OCI-LY3 (cell line): ENCODE results near the gene IGF2BP3.
"Not testable (repeated sequence)": the region's sequence is repeated elsewhere in the genome, so short reads cannot be mapped to it uniquely, and the experiment has no call there.

Source experiments
- H2AFZ ChIP-seq: fragments of 200-600, 300-600 bp; shearing (Covaris generic); 2 replicates; pipeline ENCODE4 v1.6.0; 2014; ENCODE audit warnings: antibody characterized with exemption, low read depth, low read length
- H3K27ac ChIP-seq: fragments of 200-600, 300-600 bp; sonication (generic); 2 replicates; pipeline ENCODE4 v1.5.1; 2014; ENCODE audit warnings: mild to moderate bottlenecking, low read length, moderate library complexity, mixed read lengths
- H3K27me3 ChIP-seq: fragments of 200-600, 300-600 bp; sonication (generic); 2 replicates; pipeline ENCODE4 v1.6.1; 2014; ENCODE audit warnings: low read depth, low read length, mixed read lengths
- H3K36me3 ChIP-seq: fragments of 200-600, 300-600 bp; sonication (generic); replicated peaks from 2 replicates; pipeline ENCODE3; 2014; ENCODE audit warnings: low read depth, low read length, mixed read lengths
- H3K4me1 ChIP-seq: fragments of 300-600, 200-600 bp; sonication (generic); 2 replicates; pipeline ENCODE4 v1.6.1; 2014; ENCODE audit warnings: low read length, mixed read lengths
- H3K4me2 ChIP-seq: fragments of 200-600, 300-600 bp; sonication (generic); 2 replicates; pipeline ENCODE4 v1.6.1; 2014; ENCODE audit warnings: low read length, mixed read lengths
- H3K4me3 ChIP-seq: fragments of 300-600, 200-600 bp; sonication (generic); 2 replicates; pipeline ENCODE4 v1.5.1; 2014; ENCODE audit warnings: antibody characterized with exemption, mild to moderate bottlenecking, low read length, moderate library complexity
- H3K79me2 ChIP-seq: fragments of 300-600, 200-600 bp; shearing (Covaris generic); 2 replicates; pipeline ENCODE4 v1.6.1; 2014; ENCODE audit warnings: mild to moderate bottlenecking, low read length, mixed read lengths
- H3K9ac ChIP-seq: fragments of 300-600, 200-600 bp; shearing (Covaris generic); 2 replicates; pipeline ENCODE4 v1.6.0; 2014; ENCODE audit warnings: mild to moderate bottlenecking, low read length, moderate library complexity
- H3K9me3 ChIP-seq: fragments of 200-600, 300-600 bp; shearing (Covaris generic); 2 replicates; pipeline ENCODE4 v1.6.1; 2014; ENCODE audit warnings: low read length, mixed read lengths; ENCODE audit not compliant: insufficient read depth
- H4K20me1 ChIP-seq: fragments of 200-600, 300-600 bp; sonication (generic); 2 replicates; pipeline ENCODE4 v1.6.1; 2016; ENCODE audit warnings: low read length, mixed read lengths; ENCODE audit not compliant: insufficient read depth
- EZH2phosphoT487 ChIP-seq: fragments of 200-600 bp; shearing (Covaris generic); IDR thresholded peaks from 2 replicates; pipeline ENCODE4 v1.6.1; 2018; ENCODE audit warnings: antibody characterized with exemption, mixed run types, low read depth
- TF ChIP-seq, protein P1 (sequence below): fragments of 200-600, 300-600 bp; sonication (generic); IDR thresholded peaks from 2 replicates; pipeline ENCODE4 v1.5.1; 2014; ENCODE audit warnings: antibody characterized with exemption, low read length, low read depth

IGF2BP3 gene

DNA sequence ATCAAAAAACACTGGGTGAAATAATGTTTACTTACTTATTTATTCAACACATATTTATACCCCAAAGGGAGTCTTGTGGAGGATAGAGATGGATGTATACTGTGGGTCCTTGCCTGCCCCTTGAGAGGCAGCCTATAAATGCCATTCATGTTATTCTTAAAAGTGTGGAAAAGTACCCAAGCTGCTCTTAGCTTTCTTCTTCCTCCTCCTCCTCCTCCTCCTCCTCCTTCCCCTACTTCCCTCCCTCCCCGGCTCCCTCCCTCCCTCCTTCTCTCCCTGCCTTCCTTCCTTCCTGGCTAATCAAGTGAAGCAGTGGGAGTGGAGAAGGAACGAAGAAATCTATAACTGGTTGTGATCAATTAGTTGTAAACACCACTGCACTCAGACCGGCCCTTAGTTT lies 21.2 kb upstream of the IGF2BP3 start:
- TF ChIP-seq, protein P1, sequence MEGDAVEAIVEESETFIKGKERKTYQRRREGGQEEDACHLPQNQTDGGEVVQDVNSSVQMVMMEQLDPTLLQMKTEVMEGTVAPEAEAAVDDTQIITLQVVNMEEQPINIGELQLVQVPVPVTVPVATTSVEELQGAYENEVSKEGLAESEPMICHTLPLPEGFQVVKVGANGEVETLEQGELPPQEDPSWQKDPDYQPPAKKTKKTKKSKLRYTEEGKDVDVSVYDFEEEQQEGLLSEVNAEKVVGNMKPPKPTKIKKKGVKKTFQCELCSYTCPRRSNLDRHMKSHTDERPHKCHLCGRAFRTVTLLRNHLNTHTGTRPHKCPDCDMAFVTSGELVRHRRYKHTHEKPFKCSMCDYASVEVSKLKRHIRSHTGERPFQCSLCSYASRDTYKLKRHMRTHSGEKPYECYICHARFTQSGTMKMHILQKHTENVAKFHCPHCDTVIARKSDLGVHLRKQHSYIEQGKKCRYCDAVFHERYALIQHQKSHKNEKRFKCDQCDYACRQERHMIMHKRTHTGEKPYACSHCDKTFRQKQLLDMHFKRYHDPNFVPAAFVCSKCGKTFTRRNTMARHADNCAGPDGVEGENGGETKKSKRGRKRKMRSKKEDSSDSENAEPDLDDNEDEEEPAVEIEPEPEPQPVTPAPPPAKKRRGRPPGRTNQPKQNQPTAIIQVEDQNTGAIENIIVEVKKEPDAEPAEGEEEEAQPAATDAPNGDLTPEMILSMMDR = no peak
- TF ChIP-seq EZH2phosphoT487 = no peak
- no peak overlapping the region for H3K27ac ChIP-seq
- no peaks in the 10 kb centered on the region for H3K27me3 ChIP-seq
- no peaks in the 10 kb centered on the region for H3K36me3 ChIP-seq
- H3K9me3 ChIP-seq = no peaks in the 10 kb centered on the region
- no peak overlapping the region for H3K9ac ChIP-seq
- no peak overlapping the region for H2AFZ ChIP-seq
- peaks cover 5% of the 10 kb centered on the region; the same call in 1 of the 2 replicates for H3K4me1 ChIP-seq
- peak overlapping the region; percentile 74 for H3K4me2 ChIP-seq
- H4K20me1 ChIP-seq = no peaks in the 10 kb centered on the region
- H3K79me2 ChIP-seq = peaks cover 7% of the 10 kb centered on the region
- H3K4me3 ChIP-seq = peak overlapping the region; percentile 93

DNA sequence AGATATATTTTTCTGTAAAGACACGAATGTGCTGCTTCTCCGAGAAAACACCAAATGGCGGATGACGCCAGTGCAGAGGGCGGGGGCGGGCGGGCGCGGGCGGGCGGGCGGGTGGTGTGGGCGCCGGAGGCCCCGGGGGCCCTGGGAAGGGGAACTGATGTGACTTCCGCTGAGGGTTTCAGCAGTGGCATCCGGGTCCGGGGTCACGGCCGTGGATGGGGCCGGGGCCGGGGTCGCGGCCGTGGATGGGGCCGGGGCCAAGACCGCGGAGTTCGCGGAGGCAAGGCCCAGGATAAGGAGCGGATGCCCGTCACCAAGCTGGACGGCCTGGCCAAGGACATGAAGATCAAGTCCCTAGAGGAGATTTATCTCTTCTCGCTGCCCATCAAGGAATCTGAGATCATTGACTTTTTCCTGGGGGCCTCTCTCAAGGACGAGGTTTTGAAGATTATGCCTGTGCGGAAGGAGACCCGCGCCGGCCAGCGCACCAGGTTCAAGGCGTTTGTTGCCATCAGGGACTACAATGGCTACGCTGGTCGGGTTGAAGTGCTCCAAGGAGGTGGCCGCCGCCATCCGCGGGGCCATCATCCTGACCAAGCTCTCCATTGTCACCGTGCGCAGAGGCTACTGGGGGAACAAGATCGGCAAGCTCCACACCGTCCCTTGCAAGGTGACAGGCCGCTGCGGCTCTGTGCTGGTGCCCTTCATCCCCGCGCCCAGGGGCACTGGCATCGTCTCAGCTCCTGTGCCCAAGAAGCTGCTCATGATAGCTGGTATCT lies 20.3 kb upstream of the IGF2BP3 start:
- Histone ChIP-seq H3K4me3 (peak overlapping the region; percentile 93), H3K79me2 (peaks cover 7% of the 10 kb centered on the region), H3K9ac (peak overlapping the region; percentile 78), H2AFZ (peak overlapping the region; percentile 33; the same call in 1 of the 2 replicates), H3K36me3 (no peaks in the 10 kb centered on the region), H4K20me1 (no peaks in the 10 kb centered on the region), H3K4me2 (peak overlapping the region; percentile 74), H3K27ac (peak overlapping the region; percentile 52), H3K4me1 (peaks cover 5% of the 10 kb centered on the region; the same call in 1 of the 2 replicates), H3K9me3 (no peaks in the 10 kb centered on the region), H3K27me3 (no peaks in the 10 kb centered on the region)
- TF ChIP-seq EZH2phosphoT487 = no peak
- TF ChIP-seq, protein P1 = no peak

DNA sequence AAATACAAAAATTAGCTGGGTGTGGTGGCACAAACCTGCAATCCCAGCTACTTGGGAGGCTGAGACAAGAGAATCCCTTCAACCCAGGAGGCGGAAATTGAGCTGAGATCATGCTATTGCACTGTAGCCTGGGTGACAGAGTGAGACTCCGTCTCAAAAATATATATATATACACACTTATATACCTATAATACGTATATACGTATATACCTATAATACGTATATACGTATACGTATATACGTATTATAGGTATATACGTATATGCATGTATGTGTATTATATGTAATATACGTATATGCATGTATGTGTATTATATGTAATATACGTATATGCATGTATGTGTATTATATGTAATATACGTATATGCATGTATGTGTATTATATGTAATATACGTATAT lies 18.4 kb upstream of the IGF2BP3 start:
- not testable (repeated sequence) for H3K36me3 ChIP-seq, H3K9ac ChIP-seq, H3K4me3 ChIP-seq, H3K27ac ChIP-seq, H4K20me1 ChIP-seq, H3K79me2 ChIP-seq, H3K4me2 ChIP-seq, H3K9me3 ChIP-seq, H2AFZ ChIP-seq, H3K27me3 ChIP-seq, H3K4me1 ChIP-seq

DNA sequence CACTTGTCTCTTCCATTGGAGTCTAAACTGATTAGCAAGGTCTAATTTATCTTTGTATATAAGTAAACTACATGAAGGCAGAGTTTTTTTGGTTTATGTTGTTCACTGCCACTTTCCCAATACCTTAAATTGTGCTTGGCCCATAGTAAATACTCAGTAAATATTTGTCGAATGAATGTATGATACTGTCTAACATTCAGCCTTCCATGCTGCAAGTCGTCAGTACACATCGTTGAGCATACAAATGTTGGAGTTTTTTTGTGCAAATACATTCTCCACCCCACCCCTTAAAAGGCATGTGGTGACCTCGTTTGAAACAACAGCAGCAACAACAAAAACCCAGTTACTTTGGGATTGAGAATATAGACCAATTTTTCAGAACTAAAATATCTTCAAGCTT lies 17.4 kb upstream of the IGF2BP3 start:
- no peaks in the 10 kb centered on the region for H3K9me3 ChIP-seq
- H3K36me3 ChIP-seq = no peaks in the 10 kb centered on the region
- no peak overlapping the region for H3K9ac ChIP-seq
- no peaks in the 10 kb centered on the region for H4K20me1 ChIP-seq
- H2AFZ ChIP-seq = no peak overlapping the region
- H3K27ac ChIP-seq = no peak overlapping the region
- TF ChIP-seq, protein P1 = no peak
- no peak for TF ChIP-seq EZH2phosphoT487
- peaks cover 5% of the 10 kb centered on the region; the same call in 1 of the 2 replicates for H3K4me1 ChIP-seq
- peaks cover 7% of the 10 kb centered on the region for H3K79me2 ChIP-seq
- H3K4me3 ChIP-seq = no peak overlapping the region
- no peaks in the 10 kb centered on the region for H3K27me3 ChIP-seq
- no peak overlapping the region for H3K4me2 ChIP-seq
